Measurements from ENCODE around the gene ESRRG. TPM values are rescaled to one million over a fixed set of nuclear protein-coding genes. Genes with fewer than 3 reads are reported as not detected.
"Not testable (repeated sequence)": the region's sequence is repeated elsewhere in the genome, so short reads cannot be mapped to it uniquely, and the experiment has no call there.

The ESRRG gene
- total RNA-seq, 2 donors from 2014 or later = not detected

GRCh38 chr1:216529851-216530250 lies 193.4 kb downstream of the ESRRG start:
- H3K4me3 Mint-ChIP-seq; H3K4me1 Mint-ChIP-seq; DNase-seq; H3K27ac Mint-ChIP-seq; H3K9me3 ChIP-seq (ENCODE audit: control insufficient read depth, low read length, poor library complexity, severe bottlenecking); ATAC-seq; H3K36me3 Mint-ChIP-seq (ENCODE audit: low read depth); H3K27me3 Mint-ChIP-seq: not testable (repeated sequence)

- H3K4me3 Mint-ChIP-seq = no peak overlapping the region
- no peaks in the 10 kb centered on the region for H3K9me3 ChIP-seq (ENCODE audit: control insufficient read depth, low read length, poor library complexity, severe bottlenecking)
- H3K27ac Mint-ChIP-seq = no peak overlapping the region
- H3K4me1 Mint-ChIP-seq = no peaks in the 10 kb centered on the region
- no peaks in the 10 kb centered on the region for H3K27me3 Mint-ChIP-seq
- H3K36me3 Mint-ChIP-seq (ENCODE audit: low read depth) = no peaks in the 10 kb centered on the region
- no peak for ATAC-seq
- DNase-seq = no peak
Observed at GRCh38 chr1:216528816-216529215, 194.4 kb downstream of the ESRRG start.

GRCh38 chr1:216523449-216524190 lies 199.6 kb downstream of the ESRRG start:
- Mint-ChIP-seq H3K27me3 (no peaks in the 10 kb centered on the region), H3K4me3 (no peak overlapping the region), H3K36me3 (ENCODE audit: low read depth) (no peaks in the 10 kb centered on the region), H3K4me1 (no peaks in the 10 kb centered on the region), H3K27ac (no peak overlapping the region)
- DNase-seq (no peak), ATAC-seq (no peak)
- H3K9me3 ChIP-seq (ENCODE audit: control insufficient read depth, low read length, poor library complexity, severe bottlenecking) = no peaks in the 10 kb centered on the region

- H3K27me3 Mint-ChIP-seq = no peaks in the 10 kb centered on the region
- no peak overlapping the region for H3K4me3 Mint-ChIP-seq
- no peaks in the 10 kb centered on the region for H3K4me1 Mint-ChIP-seq
- ATAC-seq (no peak), DNase-seq (no peak)
- no peaks in the 10 kb centered on the region for H3K36me3 Mint-ChIP-seq (ENCODE audit: low read depth)
- H3K9me3 ChIP-seq (ENCODE audit: control insufficient read depth, low read length, poor library complexity, severe bottlenecking) = no peaks in the 10 kb centered on the region
- no peak overlapping the region for H3K27ac Mint-ChIP-seq
Observed at GRCh38 chr1:216523043-216523442, 200.2 kb downstream of the ESRRG start.

- no peaks in the 10 kb centered on the region for H3K36me3 Mint-ChIP-seq (ENCODE audit: low read depth)
- H3K9me3 ChIP-seq (ENCODE audit: control insufficient read depth, low read length, poor library complexity, severe bottlenecking) = no peaks in the 10 kb centered on the region
- no peaks in the 10 kb centered on the region for H3K27me3 Mint-ChIP-seq
- H3K4me3 Mint-ChIP-seq = no peak overlapping the region
- DNase-seq (no peak), ATAC-seq (no peak)
- H3K27ac Mint-ChIP-seq = no peak overlapping the region
- H3K4me1 Mint-ChIP-seq = no peaks in the 10 kb centered on the region
Observed at GRCh38 chr1:216521477-216521876, 201.8 kb downstream of the ESRRG start.

- no peaks in the 10 kb centered on the region for H3K27me3 Mint-ChIP-seq
- ATAC-seq = no peak
- H3K9me3 ChIP-seq (ENCODE audit: control insufficient read depth, low read length, poor library complexity, severe bottlenecking) = no peaks in the 10 kb centered on the region
- DNase-seq = no peak
- no peaks in the 10 kb centered on the region for H3K36me3 Mint-ChIP-seq (ENCODE audit: low read depth)
- H3K27ac Mint-ChIP-seq = no peak overlapping the region
- no peak overlapping the region for H3K4me3 Mint-ChIP-seq
- H3K4me1 Mint-ChIP-seq = no peaks in the 10 kb centered on the region
Observed at GRCh38 chr1:216518844-216519627, 204.2 kb downstream of the ESRRG start.

GRCh38 chr1:216502528-216503162 lies 220.6 kb downstream of the ESRRG start:
- Mint-ChIP-seq H3K27me3 (no peaks in the 10 kb centered on the region), H3K4me3 (no peak overlapping the region), H3K27ac (no peak overlapping the region), H3K4me1 (no peaks in the 10 kb centered on the region), H3K36me3 (ENCODE audit: low read depth) (no peaks in the 10 kb centered on the region)
- no peaks in the 10 kb centered on the region for H3K9me3 ChIP-seq (ENCODE audit: control insufficient read depth, low read length, poor library complexity, severe bottlenecking)
- DNase-seq (no peak), ATAC-seq (no peak)

- H3K9me3 ChIP-seq (ENCODE audit: control insufficient read depth, low read length, poor library complexity, severe bottlenecking) = no peaks in the 10 kb centered on the region
- no peak overlapping the region for H3K27ac Mint-ChIP-seq
- H3K36me3 Mint-ChIP-seq (ENCODE audit: low read depth) = no peaks in the 10 kb centered on the region
- DNase-seq = no peak
- H3K4me1 Mint-ChIP-seq = no peaks in the 10 kb centered on the region
- no peak for ATAC-seq
- H3K4me3 Mint-ChIP-seq = no peak overlapping the region
- no peaks in the 10 kb centered on the region for H3K27me3 Mint-ChIP-seq
Observed at GRCh38 chr1:216500273-216500967, 222.8 kb downstream of the ESRRG start.

GRCh38 chr1:216499581-216500272 lies 223.5 kb downstream of the ESRRG start:
- no peak for ATAC-seq
- H3K36me3 Mint-ChIP-seq (ENCODE audit: low read depth) = no peaks in the 10 kb centered on the region

GRCh38 chr1:216498277-216498676 lies 225.0 kb downstream of the ESRRG start:
- H3K4me3 Mint-ChIP-seq = no peak overlapping the region
- H3K27me3 Mint-ChIP-seq = no peaks in the 10 kb centered on the region
- H3K36me3 Mint-ChIP-seq (ENCODE audit: low read depth) = no peaks in the 10 kb centered on the region
- ATAC-seq (no peak), DNase-seq (no peak)
- H3K9me3 ChIP-seq (ENCODE audit: control insufficient read depth, low read length, poor library complexity, severe bottlenecking) = no peaks in the 10 kb centered on the region
- H3K4me1 Mint-ChIP-seq = no peaks in the 10 kb centered on the region
- no peak overlapping the region for H3K27ac Mint-ChIP-seq

More at GRCh38 chr1:216499581-216500272, 223.5 kb downstream of the ESRRG start:
- Mint-ChIP-seq H3K4me3 (no peak overlapping the region), H3K27ac (no peak overlapping the region), H3K4me1 (no peaks in the 10 kb centered on the region), H3K27me3 (no peaks in the 10 kb centered on the region)
- H3K9me3 ChIP-seq (ENCODE audit: control insufficient read depth, low read length, poor library complexity, severe bottlenecking) = no peaks in the 10 kb centered on the region
- DNase-seq = no peak

GRCh38 chr1:216485042-216485441 lies 238.2 kb downstream of the ESRRG start:
- peaks cover 2% of the 10 kb centered on the region for H3K9me3 ChIP-seq (ENCODE audit: control insufficient read depth, low read length, poor library complexity, severe bottlenecking)
- Mint-ChIP-seq H3K4me3 (no peak overlapping the region), H3K4me1 (no peaks in the 10 kb centered on the region), H3K27me3 (no peaks in the 10 kb centered on the region), H3K36me3 (ENCODE audit: low read depth) (no peaks in the 10 kb centered on the region), H3K27ac (no peak overlapping the region)
- DNase-seq (no peak), ATAC-seq (no peak)

GRCh38 chr1:216483672-216484401 lies 239.4 kb downstream of the ESRRG start:
- no peaks in the 10 kb centered on the region for H3K4me1 Mint-ChIP-seq
- no peak overlapping the region for H3K27ac Mint-ChIP-seq
- DNase-seq (no peak), ATAC-seq (no peak)
- H3K27me3 Mint-ChIP-seq = no peaks in the 10 kb centered on the region
- H3K9me3 ChIP-seq (ENCODE audit: control insufficient read depth, low read length, poor library complexity, severe bottlenecking) = peaks cover 2% of the 10 kb centered on the region
- no peak overlapping the region for H3K4me3 Mint-ChIP-seq
- no peaks in the 10 kb centered on the region for H3K36me3 Mint-ChIP-seq (ENCODE audit: low read depth)

Measured in T-helper 17 cell (primary cell).